ENCODE results near the gene OSBPL5.

The OSBPL5 gene

GRCh38 chr11:3128356-3129180 is 36.5 kb downstream of the OSBPL5 start:
- no peak for TF ChIP-seq CTCF (conservative IDR thresholded peaks at IDR 0.05; ENCODE audit: low read depth)
- ChIA-PET POLR2A (ENCODE audit: low non-redundant PET) (no interaction called here), CTCF (interaction anchor here (0.7 to 1.3 kb wide), 2 partner anchors 18 to 22 kb away, joined by 3 read pairs; no protein-coding TSS in a partner anchor)
- H3K27ac ChIP-seq = peak overlapping the region; percentile 98
- DNase-seq (ENCODE audit: low spot score) = no peak

GRCh38 chr11:3127706-3128355 is 37.3 kb downstream of the OSBPL5 start:
- CTCF ChIA-PET = interaction anchor here (1.3 kb wide), 1 partner anchor 17 kb away, joined by 3 read pairs; no protein-coding TSS in a partner anchor

GRCh38 chr11:3126901-3127691 is 38.0 kb downstream of the OSBPL5 start:
- ChIA-PET CTCF (no interaction called here), POLR2A (ENCODE audit: low non-redundant PET) (interaction anchor here (0.6 kb wide), 1 partner anchor 73 kb away, joined by 3 read pairs; no protein-coding TSS in a partner anchor)
- DNase-seq (ENCODE audit: low spot score) = no peak
- no peak for TF ChIP-seq CTCF (conservative IDR thresholded peaks at IDR 0.05; ENCODE audit: low read depth)
- H3K27ac ChIP-seq = peak overlapping the region; percentile 98

More at GRCh38 chr11:3127706-3128355, 37.3 kb downstream of the OSBPL5 start:
- no peak for DNase-seq (ENCODE audit: low spot score)
- peak overlapping the region; percentile 98 for H3K27ac ChIP-seq
- POLR2A ChIA-PET (ENCODE audit: low non-redundant PET) = no interaction called here
- no peak for TF ChIP-seq CTCF (conservative IDR thresholded peaks at IDR 0.05; ENCODE audit: low read depth)

GRCh38 chr11:3126207-3126865 is 38.8 kb downstream of the OSBPL5 start:
- POLR2A ChIA-PET (ENCODE audit: low non-redundant PET) = interaction anchor here (0.6 to 0.7 kb wide), 2 partner anchors 24 to 72 kb away, joined by 3 to 4 read pairs; no protein-coding TSS in a partner anchor
- H3K27ac ChIP-seq = peak overlapping the region; percentile 98
- CTCF ChIA-PET = no interaction called here

GRCh38 chr11:3124821-3125220 is 40.3 kb downstream of the OSBPL5 start:
- DNase-seq (ENCODE audit: low spot score) = no peak
- TF ChIP-seq CTCF (conservative IDR thresholded peaks at IDR 0.05; ENCODE audit: low read depth) = no peak
- H3K27ac ChIP-seq = peak overlapping the region; percentile 98
- ChIA-PET CTCF (interaction anchor here (0.8 to 1.4 kb wide), 3 partner anchors 33 to 70 kb away, joined by 3 to 4 read pairs (median 3); no protein-coding TSS in a partner anchor), POLR2A (ENCODE audit: low non-redundant PET) (no interaction called here)

More at GRCh38 chr11:3126207-3126865, 38.8 kb downstream of the OSBPL5 start:
- TF ChIP-seq CTCF (conservative IDR thresholded peaks at IDR 0.05; ENCODE audit: low read depth) = no peak
- peak; percentile 30 for DNase-seq (ENCODE audit: low spot score)

All from RWPE1 (cell line).